Fibroblast of skin of left biceps (primary cell): Measurements from ENCODE around the gene GNAI1.
"Not testable (repeated sequence)": the region's sequence is repeated elsewhere in the genome, so short reads cannot be mapped to it uniquely, and the experiment has no call there.

Source experiments
- DNase-seq, 2 experiments: peaks; one replicate each; pipeline ENCODE4 v3.0.0-alpha.2; 2013; ENCODE audit warnings: low read depth in 2 of 2

Gene GNAI1

DNA sequence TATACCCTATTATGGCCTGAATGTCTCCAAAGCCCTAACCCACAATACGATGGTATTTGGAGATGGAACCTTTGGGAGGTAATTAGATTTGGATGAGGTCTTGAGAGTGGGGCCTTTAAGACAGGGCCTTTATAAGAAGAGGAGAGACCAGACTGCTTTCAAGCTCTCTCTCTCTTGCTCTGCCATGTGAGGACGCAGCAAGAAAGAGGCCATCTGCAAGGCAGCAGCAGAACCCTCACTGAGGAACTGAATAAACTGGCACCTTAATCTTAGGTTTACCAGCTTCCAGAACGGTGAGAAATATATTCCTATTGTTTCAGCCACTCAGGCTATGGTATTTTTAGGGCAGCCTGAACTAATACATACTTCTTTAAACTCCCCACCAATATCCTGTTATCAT lies 2.0 kb upstream of the GNAI1 start:
- no peak for DNase-seq

DNA sequence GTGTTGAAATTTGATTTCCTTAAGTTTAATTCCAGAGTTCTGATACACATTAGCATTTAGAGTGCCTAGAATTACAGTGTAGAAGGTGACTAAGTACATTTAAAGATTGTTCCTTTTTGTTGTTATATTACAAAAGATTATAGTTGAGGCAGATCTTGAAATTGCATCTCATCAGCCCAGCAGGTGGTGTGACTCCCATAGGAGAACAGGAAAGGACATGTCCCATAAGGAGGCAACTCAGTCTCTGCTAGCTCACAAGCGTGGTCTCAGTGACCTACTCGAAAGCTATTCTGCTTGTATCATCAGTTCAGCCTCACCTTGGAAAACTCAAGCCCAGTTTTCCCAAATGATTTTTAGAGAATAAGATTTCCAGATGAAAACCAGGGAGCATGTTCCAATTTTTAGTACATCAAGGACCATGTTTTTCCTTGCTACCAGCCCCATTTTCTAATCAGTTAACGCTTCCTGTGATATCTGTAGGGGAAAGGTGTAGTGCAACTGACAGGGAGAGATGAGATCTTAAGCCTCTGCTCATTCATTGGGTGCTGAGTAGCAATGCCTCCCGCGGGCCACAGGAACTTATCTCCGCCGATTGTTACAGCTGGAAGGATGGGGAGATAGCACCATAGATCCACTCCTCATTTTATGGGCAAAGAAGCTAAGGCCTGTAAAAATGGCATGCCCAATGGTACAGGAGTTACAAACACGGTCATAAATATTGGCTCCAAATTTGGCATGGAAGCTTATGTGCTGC lies 1.1 kb upstream of the GNAI1 start:
- DNase-seq = no peak

DNA sequence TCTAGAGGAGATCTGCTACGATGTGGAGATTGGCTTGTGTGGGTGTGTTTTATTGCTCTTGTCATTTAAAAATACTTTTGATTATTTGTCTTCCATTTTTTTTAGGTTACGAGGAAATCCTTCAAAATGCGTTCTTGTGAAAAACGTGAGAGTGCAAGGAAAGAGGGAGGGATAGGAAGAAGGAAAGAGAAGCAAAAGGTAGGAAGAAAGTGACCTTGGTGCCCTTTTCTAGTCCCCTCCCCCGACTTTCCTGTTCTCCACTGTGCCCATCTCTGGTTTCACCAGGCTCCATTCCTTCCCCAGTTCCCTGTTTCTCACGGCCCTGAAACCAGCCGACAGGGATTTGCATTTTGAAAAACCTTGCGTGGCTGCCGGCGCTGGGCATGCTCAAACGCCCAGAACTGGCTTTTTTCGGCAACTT lies 506 bp upstream of the GNAI1 start:
- peak in 1 of 2 experiments; percentile 35 for DNase-seq

DNA sequence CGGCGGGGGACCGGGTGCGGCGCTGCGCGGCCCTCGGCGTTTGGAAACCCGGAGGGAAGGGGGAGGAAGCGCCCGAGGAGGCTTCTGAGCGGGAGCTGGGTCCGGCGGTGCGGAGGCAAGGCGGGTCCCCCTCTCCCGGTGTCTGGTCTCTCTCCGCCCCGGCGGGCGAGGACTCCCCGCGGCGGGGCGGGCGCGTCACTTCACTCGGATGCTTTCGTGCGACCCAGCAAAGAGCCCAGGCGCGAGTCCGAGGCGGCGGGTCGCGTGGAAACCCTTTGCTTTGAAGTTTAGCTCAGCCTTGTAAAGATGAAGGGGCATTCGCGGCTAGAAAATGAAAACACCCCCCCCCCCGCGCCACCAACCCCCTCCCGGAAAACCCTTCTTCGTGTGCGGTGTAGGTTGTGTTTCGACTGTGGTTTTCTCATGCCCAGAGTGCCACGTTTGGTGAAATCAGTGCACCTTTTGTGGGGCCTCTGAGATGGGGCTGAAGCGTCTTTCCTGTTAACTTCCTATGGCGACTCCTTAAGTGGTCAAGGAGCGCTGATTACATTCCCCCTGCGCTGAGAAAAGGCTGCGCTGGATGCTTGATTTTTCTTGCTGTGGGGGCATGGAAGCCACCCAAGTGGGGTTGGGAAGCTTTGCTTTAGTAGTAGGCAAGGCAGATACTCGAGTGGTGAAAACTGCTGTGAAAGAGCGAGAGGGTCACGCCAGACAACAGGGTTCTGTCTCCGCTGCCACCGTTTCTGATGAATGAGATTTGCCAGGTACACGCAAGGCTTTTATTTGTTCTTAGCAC lies 876 bp downstream of the GNAI1 start:
- no peak for DNase-seq

DNA sequence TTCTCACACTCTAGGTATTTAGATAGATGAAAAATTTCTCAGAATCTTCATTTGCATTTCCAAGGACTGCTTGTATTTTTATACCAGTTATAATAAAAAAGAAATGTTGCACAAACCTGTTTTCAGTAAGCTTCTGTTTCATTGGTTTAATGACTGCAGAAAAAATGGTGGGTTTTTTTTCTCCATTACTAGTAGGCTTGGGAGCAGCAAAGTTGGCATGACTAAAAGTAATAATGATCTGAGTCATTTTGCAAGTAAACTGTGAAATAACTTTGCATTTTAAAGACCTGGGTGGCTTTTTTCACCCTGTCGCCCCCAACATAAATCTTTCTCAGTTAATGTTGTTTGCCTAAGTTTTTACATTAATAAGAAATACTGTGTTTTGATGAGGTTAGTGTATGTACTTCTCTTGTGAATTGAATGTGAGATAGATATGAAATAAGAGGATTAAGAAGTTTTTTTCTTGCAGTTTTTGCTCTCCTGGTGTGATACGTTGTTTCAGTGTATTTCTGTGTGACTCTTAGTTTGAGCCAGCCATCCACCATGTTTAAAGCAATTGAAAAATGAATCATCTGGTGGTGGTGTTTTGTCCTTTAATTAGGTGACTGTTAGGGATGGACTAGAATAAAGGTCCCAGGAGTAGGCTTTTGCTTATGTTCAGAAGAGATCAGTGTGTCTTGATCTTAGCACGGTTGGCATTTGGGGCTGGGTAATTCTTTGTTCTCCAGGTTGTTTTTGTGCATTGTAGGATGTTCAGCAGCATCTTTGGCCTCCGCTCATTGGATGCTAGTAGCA lies 1.8 kb downstream of the GNAI1 start:
- peak in 1 of 2 experiments; percentile 21 for DNase-seq

DNA sequence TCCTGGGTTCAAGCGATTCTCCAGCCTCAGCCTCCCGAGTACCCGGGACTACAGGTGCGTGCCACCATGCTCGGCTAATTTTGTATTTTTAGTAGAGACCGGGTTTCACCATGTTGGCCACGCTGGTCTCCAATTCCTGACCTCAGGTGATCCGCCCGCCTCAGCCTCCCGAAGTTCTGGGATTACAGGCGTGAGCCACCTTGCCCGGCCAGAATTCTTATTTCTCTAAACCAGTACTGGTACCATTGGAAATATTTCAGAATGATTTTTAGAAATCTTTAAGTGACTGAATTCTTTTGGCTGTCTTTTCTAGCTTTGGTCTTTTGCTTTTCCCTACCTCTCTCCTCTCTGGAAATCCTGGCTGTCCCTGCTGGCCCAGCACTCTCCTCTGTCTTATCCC lies 2.8 kb downstream of the GNAI1 start:
- DNase-seq = no peak

DNA sequence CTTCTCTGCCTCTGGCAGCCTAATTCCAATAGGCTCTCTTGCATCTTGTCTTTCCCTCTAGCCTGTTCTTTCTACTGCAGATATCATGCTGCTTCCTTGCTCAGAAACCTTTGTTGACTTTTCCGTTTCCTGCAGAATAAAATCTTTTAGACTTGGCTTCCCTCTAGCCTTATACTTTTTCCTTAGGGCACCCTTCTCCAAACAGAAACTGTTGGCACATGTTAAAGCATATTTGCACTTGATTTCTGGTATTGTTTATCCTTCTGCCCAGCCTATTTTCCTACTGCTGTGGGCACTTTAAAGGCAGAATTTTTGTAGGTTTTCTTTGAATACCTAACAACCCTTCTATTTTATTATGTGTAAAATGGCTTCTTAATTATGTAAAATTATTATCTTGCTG lies 4.6 kb downstream of the GNAI1 start:
- no peak for DNase-seq

DNA sequence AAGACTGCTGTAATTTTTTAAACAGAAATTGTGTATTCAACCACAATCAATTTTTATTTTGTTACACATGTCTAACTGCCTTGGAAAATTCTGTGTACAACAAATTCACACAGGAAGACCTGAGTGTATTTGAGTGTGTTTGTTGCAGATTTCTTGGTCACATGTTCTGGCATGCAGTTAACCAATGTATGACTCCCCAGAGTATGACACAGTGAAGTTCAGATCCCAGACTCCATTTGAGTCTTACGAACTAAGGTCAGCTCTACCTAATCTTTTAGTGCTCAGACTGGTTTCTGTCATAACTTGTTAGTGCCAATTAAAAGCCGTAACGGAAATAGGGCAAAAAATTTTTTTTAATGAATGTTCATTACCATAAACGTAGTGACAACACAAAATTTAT lies 5.8 kb downstream of the GNAI1 start:
- no peak for DNase-seq

DNA sequence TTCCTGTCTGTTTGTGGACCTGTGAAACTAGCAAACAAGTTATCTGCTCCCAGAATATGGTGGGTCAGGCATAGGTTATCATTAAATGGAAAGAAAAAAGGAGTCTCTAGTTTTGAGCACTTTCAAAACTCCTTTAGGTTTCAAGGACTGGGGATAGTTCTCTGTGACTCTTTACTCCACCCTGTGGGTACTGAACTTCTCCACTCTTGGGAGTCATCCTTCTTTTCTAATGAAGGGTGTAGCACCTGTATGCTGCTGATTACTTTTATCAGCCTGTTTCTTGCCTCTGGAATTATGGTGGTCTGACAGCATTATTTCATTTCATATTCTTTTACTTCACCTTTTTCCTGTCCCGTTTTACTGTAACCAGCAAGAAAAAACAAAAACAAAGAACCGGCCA lies 6.7 kb downstream of the GNAI1 start:
- no peak for DNase-seq

DNA sequence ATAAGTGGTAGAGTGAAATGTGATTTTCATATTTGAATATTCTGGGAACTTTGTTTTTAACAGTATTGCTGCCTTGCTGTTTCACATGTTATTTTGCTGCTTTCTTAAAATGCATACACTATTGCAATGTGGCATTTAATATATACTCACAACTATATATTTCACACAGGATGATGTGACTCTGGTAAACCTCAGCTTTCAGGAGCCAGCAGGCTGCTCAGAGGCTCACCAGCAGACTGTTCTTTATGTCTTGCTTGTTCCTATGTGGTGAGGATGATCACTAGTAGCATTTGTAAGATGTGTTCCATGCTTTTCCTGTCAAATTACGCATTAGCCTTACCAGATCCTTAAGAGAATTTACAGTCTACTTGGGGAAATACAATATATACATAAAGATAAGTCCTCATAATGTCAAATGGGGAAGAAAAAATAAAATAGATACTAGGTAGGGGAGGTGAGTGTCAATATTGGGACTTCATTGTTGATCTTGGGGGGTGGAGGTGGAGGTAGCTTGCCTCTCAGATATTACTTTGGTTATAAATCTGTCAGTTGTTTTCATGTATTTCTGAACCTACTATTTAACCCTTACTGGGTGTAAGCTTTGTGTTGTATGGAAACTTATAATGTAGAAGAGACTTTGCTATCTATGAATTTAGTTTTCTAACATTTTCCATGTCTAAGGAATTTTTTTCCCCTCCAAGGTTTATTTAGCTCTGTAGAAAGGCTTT lies 8.4 kb downstream of the GNAI1 start:
- DNase-seq = no peak

DNA sequence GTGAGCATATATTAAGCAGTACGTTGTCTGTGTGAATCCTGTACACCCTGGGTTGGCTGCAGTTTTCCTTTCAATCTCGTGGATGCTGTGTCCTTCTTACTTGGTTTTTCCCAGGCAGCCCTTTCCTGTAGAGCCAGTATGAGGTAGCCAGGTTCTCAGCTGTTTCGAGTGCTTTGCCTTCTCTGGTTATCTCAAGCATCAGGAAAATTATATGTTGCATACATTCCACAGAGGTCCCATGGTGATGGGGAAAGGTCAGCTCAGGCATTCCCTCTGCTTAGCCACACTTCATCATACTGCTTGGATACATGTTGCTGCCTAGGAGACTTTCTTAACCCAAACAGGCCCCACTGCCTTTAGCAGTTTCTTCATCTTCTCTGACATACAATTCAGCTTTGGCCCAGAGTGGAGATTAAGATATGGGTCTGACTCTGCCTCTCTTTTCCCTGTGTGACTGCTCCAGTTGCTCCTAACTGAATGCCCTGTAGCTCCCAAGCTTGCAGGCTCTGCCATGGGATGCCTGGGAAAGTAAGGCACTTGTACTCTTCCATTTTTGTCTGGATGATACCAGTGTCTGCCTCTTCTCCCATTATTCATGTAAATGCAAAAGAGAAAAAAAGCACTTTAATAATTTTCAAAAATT lies 11.3 kb downstream of the GNAI1 start:
- DNase-seq = peak; percentile 79 to 81

DNA sequence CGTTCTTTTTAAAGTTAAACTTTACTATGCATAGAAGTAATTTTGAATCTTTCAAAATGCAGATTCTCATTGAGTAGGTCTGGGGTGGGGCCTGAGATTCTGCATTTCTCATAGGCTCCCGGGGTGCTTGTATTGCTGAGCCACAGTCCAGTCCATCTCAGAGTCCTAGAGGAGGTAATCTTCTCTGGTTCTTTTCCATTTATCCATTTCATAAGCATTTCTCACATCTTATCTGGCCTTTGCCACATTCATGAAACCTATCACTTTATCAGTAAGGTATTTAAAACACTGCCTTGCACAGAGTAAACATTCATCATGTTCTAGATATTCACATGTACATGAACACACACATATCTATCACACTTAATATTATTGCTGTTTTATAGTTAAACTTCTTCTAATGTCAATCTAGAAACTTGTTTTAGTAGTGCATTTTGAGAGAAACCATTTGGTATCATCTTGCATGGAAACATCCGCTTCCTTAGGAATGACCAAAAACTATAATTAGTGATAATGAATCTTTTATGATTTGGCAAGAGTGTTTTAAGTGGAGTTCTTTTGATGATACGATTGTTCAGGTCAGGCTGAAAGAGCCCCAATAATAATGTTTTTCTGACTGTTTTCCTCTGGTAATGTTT lies 12.0 kb downstream of the GNAI1 start:
- no peak for DNase-seq

DNA sequence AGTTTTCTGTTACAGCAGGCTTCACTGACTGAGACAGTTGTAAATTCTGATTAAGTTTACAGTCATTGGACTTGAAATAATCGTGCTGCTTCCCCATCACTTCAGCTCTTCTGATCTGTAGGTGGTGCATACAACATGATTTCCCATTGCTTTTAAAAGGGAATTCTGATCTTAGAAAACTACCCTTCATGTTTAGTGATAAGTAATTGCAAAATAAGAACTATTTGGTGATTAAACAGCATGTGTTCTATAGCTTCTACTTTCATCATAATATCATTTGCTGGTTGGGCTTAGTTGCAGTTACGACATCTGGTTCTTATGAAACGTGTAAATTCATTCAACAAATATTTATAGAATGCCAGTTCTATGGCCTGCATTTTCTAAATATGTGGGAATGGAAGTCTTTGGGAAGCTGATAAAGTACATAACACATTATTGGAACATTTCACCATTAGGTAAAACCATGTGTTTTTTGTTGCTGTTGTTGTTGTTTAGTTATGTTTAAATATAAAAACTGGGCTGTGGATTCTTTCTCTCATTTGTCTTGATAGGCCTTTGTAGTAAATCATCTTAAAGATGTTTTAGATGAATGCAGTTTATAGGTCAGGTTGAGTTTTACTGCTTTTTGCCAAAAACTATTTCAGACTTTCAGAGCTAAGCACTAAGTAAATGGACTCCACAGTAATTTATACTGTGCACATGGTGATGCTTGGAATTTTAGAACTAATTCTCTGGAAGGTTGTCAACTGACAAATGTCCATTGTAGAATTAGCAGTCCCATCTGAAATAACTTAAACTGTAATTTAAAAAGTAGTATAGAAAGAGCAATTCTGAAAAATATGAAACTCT lies 13.1 kb downstream of the GNAI1 start:
- peak; percentile 89 to 91 for DNase-seq

DNA sequence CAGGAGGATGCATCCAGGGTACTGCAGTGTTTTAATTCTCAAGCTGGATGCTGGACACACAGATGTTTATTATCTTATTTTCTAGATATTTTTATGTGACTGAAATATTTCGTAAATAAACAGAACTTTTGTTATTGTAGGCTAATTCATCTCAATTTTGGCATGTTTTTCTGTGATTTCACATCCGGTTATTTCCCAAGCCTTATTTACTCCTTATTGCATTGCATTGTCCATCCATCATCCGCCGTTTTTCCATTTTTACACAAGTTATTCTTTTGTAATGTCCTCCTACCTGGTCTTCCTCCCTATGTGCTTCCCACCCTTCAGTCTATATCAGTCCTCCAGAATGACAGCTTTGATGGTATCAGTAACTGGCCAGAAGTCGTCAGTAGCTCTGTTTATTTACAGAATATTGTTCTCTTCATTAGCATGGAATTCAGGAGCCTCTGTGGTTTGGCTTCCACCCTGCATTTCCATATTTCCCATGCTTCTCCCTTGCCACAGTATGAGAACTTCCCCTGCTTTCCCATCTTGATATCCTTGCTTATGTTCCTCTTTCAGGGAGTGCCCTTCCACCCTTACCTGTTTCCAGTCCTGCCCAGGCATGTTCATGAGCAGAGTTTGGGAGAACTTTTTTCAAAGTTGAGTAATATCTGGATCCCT lies 16.1 kb downstream of the GNAI1 start:
- DNase-seq = peak in 1 of 2 experiments; percentile 44

DNA sequence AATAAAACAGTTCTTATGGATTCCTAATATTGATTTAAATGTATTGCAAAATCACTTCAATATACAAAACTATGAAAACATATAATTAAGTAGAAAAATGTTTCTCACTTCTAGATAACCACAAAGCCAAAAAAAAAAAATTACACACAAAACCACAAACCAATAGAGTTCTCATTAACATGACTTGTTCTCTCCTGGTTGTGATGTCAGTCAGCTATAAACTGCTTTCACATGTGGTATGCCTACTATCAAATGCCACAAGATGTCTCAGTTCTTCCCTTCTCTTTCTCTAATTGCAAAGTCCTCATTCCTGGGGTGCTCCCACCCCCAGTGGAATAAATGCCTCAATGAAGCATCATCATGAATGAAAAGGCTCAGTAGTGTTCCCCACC lies 16.6 kb downstream of the GNAI1 start:
- peak; percentile 78 to 80 for DNase-seq

DNA sequence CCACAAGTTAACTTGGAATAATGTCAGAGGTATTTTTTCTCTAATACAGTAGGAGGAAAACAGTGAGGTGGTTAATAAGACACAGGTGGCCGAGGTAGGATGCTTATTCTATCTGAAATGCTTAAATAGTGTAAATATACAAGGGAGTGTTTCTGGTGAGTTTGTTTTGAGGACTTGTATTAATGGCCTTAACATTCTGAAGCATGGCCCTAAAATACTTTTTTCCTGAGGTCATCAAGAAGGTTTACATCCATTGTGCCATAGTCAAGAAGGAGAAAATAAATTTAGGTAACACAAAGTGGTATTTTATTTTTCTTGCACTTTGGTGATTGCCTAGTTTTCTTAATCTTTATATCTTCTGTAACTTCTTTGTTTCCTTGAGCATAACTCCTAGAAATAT lies 18.8 kb downstream of the GNAI1 start:
- no peak for DNase-seq

DNA sequence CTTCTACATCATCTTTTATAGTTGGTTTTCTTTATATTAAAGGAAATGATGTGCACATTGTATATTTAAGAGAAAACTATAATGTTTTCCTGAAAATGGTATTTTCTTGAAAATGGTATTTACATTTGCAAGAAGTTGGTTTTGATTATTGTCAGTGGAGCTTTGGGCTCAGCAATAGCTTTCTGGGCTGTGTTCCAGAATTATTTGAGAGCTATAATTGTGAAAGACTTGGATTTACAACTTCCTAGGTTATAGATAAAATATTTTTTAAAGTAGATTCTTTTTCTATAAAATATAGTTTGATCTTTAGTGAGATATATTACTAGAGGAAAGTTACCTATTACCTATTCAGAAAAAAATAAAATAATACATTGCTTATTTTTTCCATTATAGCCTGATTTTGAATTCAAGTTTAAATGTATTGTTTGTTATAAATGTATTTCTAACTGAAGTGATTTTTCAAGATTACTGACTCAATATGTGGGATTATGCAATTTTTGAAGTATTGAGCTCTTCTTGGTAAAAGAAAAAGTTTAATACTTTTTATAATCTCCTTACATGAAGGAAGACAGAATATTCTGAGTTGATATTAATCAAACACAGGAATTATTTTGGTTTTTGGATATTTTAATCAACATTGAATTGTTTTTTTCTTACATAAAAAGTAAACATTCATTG lies 20.2 kb downstream of the GNAI1 start:
- DNase-seq = peak in 1 of 2 experiments; percentile 39

DNA sequence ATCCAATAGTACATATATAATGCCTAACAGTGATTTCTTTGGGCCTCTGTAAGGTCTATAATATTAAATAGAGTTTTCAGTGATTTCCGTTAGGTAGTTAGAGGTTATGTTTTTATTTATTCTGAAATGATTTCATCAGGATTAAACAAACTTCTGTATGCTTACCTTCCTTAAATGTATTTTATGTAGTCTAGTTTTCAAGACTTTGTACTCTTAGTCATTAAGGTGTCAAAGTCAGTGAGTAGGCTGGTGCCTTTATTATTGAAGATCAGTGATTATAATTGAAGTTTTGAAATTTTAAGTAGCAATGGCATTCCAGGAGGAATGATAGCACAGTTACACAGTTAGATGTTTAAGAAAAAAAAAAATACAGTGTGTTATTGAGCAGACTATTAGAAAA lies 20.7 kb downstream of the GNAI1 start:
- DNase-seq = no peak

DNA sequence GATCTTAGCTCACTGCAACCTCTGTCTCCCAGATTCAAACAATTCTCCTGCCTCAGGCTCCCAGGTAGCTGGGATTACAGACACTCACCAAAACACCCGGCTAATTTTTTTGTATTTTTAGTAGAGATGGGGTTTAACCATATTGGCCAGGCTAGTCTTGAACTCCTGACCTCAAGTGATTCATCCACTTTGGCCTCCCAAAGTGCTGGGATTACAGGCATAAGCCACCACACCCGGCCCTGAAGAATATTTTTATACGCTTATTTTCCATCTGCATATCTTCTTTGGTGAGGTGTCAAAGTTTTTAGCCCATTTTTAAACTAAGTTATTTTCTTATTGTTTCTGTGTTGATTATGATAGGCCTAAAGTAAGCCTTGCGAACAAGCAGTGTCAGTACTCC lies 23.1 kb downstream of the GNAI1 start:
- not testable (repeated sequence) for DNase-seq
